Motor neuron (in vitro differentiated cells): ENCODE measurements around the gene SAMD5. TPM values are rescaled to one million over a fixed set of nuclear protein-coding genes. Genes with fewer than 3 reads are reported as not detected.
"Not testable (repeated sequence)": the region's sequence is repeated elsewhere in the genome, so short reads cannot be mapped to it uniquely, and the experiment has no call there.

Source experiments
- ATAC-seq, 8 experiments: fragments of 200-7000 bp; cut with Tn5 transposase; replicated peaks in 6 of 8; 2 replicates each; pipeline ENCODE4 v1.8.0; 2021; ENCODE audit warnings: mild to moderate bottlenecking in 8 of 8, moderate library complexity in 8 of 8
- H3K27ac ChIP-seq, 2 donors: fragments of 250-450 bp; sonication (Bioruptor Pico); 2 replicates each; pipeline ENCODE4 v1.9.0; 2021; ENCODE audit warnings: antibody characterized with exemption in 2 of 2, mild to moderate bottlenecking in 2 of 2, moderate library complexity in 1 of 2
- H3K4me1 ChIP-seq, 2 donors: fragments of 250-450 bp; sonication (Bioruptor Pico); replicated peaks in 1 of 2; 2 replicates each; pipeline ENCODE4 v1.6.1; 2021; ENCODE audit warnings: antibody characterized with exemption in 2 of 2, mild to moderate bottlenecking in 2 of 2, moderate library complexity in 1 of 2
- H3K4me3 ChIP-seq, 5 donors: fragments of 250-450 bp; sonication (Bioruptor Pico); 2 replicates each; pipeline ENCODE4 v1.9.0; 2021; ENCODE audit warnings: antibody characterized with exemption in 5 of 5, mild to moderate bottlenecking in 5 of 5, moderate library complexity in 4 of 5
- WGBS, 10 experiments: fragments of 450-650 bp; shearing (Covaris generic); methylation state at CpG; one replicate each; pipeline ENCODE4 v1.0.0; 2022; 5-methylcytosine and 5-hydroxymethylcytosine counted together
- in situ Hi-C, 9 experiments: fragments of 400-800 bp; cut with MboI; loops; one replicate each; pipeline ENCODE4 v1.15.0; 2021; ENCODE audit warnings: low sequenced_read_pairs in 9 of 9, low pct_unique_long_range_greater_than_20kb in 2 of 9; ENCODE audit not compliant: unreplicated experiment in 9 of 9
- total RNA-seq, 8 experiments: library from RNA; unstranded; fragments of 300-600 nt; gene quantifications; 2 replicates each; pipeline versions ENCODE4 v1.2.3 to v1.2.4, GENCODE V29; 2022

The SAMD5 gene
- total RNA-seq, 8 experiments from 2014 or later, result 3.1 to 62.4 (median 6.4) TPM

DNA sequence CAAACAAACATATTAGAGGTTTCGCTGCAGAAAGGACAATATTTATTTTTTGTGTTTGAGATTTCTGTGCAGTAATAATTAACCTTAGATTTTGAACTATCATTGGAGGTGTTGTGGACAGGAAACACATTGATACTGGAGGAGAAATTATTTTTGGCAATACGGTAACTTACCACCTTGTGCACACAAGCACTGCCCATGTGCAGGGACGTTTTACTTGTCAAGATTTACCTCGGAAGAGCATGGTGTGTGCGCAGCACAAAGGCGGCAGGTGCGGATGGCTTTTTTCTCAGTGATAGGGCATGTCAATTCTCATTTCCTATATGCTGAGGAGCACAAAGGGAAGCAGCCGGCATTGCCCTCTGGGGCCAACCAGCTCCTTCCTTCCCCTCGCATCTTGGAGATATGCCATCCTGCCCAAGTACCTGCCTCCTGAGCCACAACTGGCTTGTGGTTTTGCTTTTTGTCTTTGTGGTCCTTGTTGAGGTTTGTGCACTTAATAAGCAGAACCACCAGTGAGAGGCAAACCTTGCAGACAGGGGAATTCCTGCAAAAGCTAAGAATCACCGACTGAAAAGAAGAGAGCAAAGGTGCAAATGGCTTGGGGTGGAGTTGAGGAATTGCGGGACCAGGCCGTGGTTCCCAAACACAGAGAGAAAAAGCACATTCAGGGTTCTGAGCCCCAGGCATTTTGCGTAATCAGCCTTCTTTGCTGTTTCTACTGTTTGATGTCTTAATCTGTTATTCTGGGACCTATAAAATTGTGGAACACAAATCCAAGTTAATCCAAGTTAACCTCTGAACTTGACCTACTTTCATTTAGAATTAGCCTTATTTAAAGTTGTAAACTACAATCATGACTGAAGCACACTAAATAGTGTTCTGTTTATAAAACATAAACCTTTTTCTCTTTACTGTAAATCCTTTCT is 21.9 kb downstream of the SAMD5 start:
- ATAC-seq, result no peak
- WGBS, 10 experiments, result 21 to 100% (median 75%) methylated on average over 1 to 9 of the region's 13 CpGs
- no peak overlapping the region for H3K27ac ChIP-seq
- H3K4me3 ChIP-seq, result no peak overlapping the region
- in situ Hi-C loops, result no loop called here
- peaks cover 0 to 16% of the 10 kb centered on the region in 2 donors for H3K4me1 ChIP-seq

DNA sequence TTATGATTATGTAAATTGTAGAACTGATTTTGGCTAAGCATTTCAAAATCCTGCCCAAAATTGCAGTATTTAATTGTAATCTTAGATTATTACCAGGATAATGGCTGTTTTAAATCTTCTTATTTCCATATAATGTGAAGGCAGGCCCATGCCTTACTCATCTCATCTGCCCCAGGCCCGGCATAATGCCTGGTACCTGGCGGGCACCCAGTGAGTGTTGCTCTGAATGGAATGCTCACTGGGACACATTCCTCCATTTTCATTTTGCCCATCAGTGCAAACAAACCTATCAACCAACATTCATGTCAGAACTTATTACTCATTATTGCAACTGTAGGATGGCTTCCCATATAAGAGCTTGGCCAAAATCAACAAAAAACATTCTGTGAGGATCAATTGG is 22.8 kb downstream of the SAMD5 start:
- no peak overlapping the region for H3K4me3 ChIP-seq
- no peak overlapping the region for H3K27ac ChIP-seq
- ATAC-seq, result no peak
- WGBS, 10 experiments, result 20 to 100% (median 100%) methylated on average over 1 to 2 of the region's 2 CpGs; no CpG with 5 or more reads in 3 of the 10 experiments
- peaks cover 0 to 16% of the 10 kb centered on the region in 2 donors for H3K4me1 ChIP-seq
- in situ Hi-C loops, result no loop called here

DNA sequence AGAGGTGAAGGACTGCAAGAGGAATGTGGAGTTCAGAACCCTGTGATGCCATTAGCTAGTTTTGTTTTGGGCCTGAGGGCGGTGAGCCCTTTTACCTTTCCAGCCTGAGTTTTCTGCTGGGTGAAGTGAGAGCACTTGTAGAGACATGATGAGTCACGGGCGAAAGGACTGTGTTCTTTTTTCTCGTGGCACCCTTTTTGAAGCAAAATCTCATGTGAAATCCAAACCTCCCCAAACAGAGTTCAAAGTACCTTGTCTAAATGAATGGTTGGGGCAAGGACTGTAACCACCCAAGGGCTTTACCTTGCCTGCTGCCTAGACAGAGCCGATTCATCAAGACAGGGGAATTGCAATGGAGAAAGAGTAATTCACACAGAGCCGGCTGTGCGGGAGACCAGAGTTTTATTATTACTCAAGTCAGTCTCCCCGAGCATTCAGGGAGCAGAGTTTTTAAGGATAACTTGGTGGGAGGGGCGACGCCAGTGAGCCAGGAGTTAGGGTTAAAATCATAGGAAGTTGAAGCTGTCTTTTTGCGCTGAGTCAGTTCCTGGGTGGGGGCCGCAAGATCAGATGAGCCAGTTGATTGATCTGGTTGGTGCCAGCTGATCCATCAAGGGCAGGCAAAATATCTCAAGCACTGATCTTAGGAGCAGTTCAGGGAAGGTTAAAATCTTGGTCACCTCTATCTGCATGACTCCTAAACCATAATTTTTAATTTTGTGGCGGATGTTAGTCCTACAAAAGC is 25.8 kb downstream of the SAMD5 start:
- no peak overlapping the region for H3K4me3 ChIP-seq
- WGBS, 10 experiments, result 47 to 100% (median 93%) methylated on average over 1 to 8 of the region's 13 CpGs; no CpG with 5 or more reads in 2 of the 10 experiments
- ATAC-seq, result no peak
- no peak overlapping the region for H3K27ac ChIP-seq
- peaks cover 0 to 10% of the 10 kb centered on the region in 2 donors for H3K4me1 ChIP-seq
- in situ Hi-C loops, result no loop called here

DNA sequence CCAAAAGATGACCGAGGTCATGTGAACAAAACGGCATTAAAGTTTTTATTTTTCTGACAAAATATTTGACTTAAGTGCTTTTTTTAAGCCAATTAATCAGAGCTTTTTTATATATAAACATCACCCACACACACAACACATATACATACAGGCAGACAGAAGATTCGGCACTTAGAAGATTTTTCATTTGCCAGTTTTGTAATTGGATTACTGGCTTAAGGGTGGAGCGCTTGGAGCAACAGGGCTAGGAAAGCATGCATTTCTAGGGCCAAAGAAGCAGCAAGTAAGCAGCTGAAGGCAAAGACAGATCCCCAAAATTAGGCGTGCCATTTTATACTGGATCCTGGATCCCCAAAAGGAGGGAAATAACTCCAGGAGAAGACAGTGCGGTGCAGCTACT is 30.3 kb downstream of the SAMD5 start:
- in situ Hi-C loops, result no loop called here
- peak in 1 of 8 experiments; percentile 36 for ATAC-seq
- no peak overlapping the region for H3K27ac ChIP-seq
- 19 to 100% (median 84%) methylated on average over 1 to 6 of the region's 6 CpGs for WGBS, 10 experiments
- H3K4me1 ChIP-seq, result no peaks in the 10 kb centered on the region
- H3K4me3 ChIP-seq, result no peak overlapping the region

DNA sequence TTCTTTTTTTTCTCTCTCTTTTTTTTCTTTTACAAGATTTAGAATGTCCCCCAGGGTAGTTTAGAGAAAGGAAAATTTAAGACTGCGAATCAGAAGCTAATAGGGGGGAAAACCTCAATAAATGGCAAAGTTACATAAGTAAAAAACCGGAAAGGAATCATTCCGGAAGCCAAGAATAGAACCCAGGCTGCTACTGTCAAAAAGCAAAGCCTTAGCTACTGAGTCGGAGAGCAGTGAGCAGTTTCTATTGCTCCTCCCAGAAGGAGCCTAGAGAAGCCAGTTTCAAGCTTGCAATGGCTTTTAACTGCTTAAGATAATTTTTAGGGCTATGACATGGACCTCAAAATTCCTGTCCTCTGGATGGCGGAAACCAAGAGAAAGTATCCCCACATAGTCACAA is 31.6 kb downstream of the SAMD5 start:
- in situ Hi-C loops, result no loop called here
- ATAC-seq, result no peak
- no peak overlapping the region for H3K27ac ChIP-seq
- 21 to 94% (median 87%) methylated on average over 3 to 5 of the region's 5 CpGs for WGBS, 10 experiments
- no peak overlapping the region for H3K4me3 ChIP-seq
- H3K4me1 ChIP-seq, result no peaks in the 10 kb centered on the region

DNA sequence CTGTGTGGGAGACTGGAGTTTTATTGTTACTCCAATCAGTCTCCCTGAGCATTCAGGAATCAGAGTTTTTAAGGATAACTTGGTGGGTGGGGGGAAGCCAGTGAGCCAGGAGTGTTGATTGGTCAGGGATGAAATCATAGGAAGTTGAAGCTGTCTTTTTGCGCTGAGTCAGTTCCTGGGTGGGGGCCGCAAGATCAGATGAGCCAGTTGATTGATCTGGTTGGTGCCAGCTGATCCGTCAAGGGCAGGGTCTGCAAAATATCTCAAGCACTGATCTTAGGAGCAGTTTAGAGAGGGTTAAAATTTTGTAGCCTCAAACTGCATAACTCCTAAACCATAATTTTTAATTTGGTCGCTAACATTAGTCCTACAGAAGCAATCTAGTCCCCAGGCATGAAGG is 33.9 kb downstream of the SAMD5 start:
- 0 to 100% (median 59%) methylated on average over 1 to 4 of the region's 4 CpGs; no CpG with 5 or more reads in 2 of the 10 experiments for WGBS, 10 experiments
- H3K4me1 ChIP-seq, H3K27ac ChIP-seq, H3K4me3 ChIP-seq, in situ Hi-C loops: not testable (repeated sequence)
- peak in 1 of 8 experiments; percentile 22 for ATAC-seq

DNA sequence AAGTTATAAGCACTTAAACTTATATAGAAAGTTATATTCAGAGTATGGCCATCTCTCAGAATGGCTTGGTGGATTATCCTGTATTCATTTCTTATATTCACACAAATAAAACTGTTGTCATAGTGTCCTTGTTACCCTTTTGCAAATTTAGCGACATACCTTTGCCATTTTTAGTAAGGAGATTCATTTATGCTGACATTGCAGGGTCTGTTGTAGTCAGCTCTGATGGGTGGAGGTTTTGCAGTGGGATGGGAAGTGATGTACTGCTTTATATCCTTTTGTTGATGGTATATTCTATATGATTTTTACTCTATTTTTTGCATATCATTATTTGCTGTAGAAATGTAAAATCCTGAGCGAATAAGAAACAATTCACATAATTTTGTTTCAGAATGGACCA is 35.9 kb downstream of the SAMD5 start:
- Histone ChIP-seq H3K4me1 (no peaks in the 10 kb centered on the region), H3K4me3 (no peak overlapping the region), H3K27ac (no peak overlapping the region)
- 30 to 100% (median 84%) methylated on average over 1 to 2 of the region's 2 CpGs for WGBS, 10 experiments
- no peak for ATAC-seq
- in situ Hi-C loops, result no loop called here

DNA sequence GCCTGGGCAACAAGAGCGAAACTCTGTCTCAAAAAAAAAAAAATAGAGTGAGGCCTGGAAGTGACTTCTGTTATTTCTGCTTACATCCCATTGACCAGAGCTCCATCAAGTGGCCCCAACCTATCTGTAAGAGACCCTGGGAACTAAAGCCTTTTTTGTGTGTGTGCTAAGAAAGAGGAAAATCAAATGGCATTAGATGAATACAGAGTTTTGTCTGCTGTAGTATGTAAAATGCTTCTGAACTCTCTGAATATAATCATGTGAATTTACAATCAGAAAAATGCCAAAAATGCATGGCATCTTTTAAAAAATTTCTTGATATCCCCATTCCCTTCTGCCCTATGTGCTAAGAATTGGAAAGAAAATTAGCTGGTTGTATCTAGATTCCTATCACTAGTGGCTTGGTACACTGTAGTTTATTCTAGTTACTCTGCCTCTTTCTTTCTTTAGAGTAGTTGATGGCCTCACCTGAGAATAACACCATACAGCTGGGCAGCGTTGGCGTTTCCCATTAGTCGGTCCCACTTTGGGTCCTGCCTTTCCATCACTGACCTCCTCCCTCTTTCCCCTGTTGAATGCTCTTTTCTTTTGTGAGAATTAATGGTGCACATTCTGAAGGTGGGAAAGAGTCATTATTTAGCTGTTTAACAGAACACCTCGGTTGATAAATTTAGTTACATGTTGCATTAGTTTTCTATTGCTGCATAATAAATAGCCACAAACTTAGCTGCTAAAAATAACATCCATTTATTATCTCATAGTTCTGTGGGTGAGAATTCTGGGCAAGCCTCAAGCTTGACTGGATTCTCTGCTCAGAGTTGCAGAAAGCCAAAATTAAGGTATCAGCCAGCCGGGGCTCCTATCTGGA is 38.2 kb downstream of the SAMD5 start:
- Histone ChIP-seq H3K27ac (no peak overlapping the region), H3K4me1 (no peaks in the 10 kb centered on the region), H3K4me3 (no peak overlapping the region)
- ATAC-seq, result peak in 1 of 8 experiments; percentile 14
- 23 to 100% (median 91%) methylated on average over 2 to 5 of the region's 6 CpGs; no CpG with 5 or more reads in 2 of the 10 experiments for WGBS, 10 experiments
- in situ Hi-C loops, result no loop called here

DNA sequence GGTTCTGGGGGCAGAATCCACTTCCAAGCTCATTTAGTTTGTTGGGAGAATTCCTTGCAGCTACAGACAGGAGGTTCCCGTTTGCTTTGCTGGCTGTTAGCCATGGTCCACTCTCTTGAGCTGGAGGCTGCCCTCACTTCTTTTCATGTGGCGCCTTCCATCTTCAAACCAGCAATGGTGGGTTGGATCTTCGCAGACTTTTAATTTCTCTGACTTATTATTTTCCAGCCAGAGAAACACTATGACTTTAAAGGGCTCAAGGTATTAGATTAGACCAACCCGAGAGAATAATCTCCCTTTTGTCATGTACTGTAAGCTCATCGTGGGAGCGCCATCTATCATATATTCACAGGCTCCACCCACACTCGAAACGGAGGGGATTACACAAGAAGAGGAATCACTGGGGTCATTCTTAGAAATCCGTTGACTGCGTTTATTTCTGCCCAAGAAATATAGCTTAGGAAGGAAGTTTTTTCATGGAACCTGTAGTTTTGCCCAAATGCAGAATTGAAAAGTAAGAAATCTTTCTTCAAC is 38.9 kb downstream of the SAMD5 start:
- 0 to 90% (median 74%) methylated on average over 1 to 10 of the region's 10 CpGs; no CpG with 5 or more reads in 1 of the 10 experiments for WGBS, 10 experiments
- Histone ChIP-seq H3K27ac (no peak overlapping the region), H3K4me1 (no peaks in the 10 kb centered on the region), H3K4me3 (no peak overlapping the region)
- ATAC-seq, result peak in 1 of 8 experiments; percentile 26
- in situ Hi-C loops, result no loop called here

DNA sequence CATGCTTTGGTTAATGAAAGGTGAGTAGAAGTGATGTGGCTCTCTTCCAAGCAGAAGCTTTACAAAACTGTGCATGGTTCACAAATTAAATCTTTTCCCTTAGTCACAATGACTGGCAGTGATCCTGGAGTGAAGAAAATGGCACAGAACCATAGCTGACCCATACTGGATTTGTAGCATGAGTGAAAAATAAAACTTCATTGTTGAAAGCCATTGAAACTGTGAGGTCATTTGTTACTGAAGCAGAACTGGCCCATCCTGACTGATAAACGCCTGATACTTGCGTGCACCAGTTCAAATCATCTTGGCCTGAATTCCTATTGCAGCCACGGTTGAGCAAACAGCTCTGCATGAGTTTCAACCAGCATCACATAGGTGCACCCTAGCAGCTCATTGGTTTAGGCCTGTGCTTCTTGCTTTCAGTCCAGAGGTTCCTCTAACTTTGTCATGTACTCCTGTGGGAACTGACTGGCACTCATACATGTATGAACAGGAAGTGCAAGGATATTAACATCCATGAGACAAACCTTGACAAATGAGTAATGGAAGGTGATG is 40.5 kb downstream of the SAMD5 start:
- Histone ChIP-seq H3K27ac (no peak overlapping the region), H3K4me3 (no peak overlapping the region), H3K4me1 (no peaks in the 10 kb centered on the region)
- ATAC-seq, result no peak
- in situ Hi-C loops, result no loop called here
- whole genome bisulfite sequencing, 10 experiments, result 60 to 96% (median 88%) methylated on average over 2 to 3 of the region's 3 CpGs; no CpG with 5 or more reads in 2 of the 10 experiments

DNA sequence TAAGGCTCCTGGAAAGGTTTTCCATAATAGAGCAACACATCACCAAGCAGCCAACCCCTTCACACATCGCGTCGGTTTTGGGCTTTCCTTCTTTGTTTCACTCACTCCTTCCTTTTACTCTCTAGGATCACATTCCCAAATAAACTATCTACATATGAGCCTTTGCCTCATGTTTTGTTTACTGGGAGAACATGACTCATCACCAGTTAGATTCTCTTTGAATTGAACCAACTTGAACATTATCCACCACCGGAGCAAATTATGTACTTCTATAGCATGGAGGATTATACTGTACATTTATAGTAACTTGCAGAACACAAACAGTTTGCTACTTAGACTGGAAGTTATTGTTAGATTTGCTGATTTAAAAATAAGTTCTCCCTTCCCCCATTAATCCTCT is 41.0 kb downstream of the SAMD5 start:
- no peaks in the 10 kb centered on the region for H3K4me1 ChIP-seq
- in situ Hi-C loops, result no loop called here
- ATAC-seq, result no peak
- 57 to 100% (median 92%) methylated on average over 1 to 4 of the region's 4 CpGs; no CpG with 5 or more reads in 2 of the 10 experiments for WGBS, 10 experiments
- H3K4me3 ChIP-seq, result no peak overlapping the region
- no peak overlapping the region for H3K27ac ChIP-seq

DNA sequence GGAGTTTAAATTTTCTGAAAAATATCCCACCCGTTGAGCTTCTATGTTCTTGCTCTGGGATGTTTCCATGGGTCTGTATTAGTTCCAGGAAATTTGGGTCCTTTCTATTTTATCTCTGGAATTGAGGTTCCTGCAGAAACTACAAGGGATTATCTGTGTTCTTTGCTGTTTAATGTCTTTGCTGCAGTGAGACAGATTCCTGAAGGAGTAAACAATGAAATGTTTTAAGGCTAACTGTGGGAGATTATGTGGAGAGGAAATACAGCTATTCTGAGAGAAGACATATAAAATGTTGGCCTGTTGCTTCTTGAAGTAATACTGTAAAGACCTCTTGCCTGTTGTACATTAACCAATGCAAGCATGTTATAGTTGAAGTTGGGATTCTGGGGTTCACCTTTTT is 43.5 kb downstream of the SAMD5 start:
- in situ Hi-C loops, result no loop called here
- 40 to 100% (median 45%) methylated on average over 1 of the region's 1 CpG; no CpG with 5 or more reads in 3 of the 10 experiments for WGBS, 10 experiments
- Histone ChIP-seq H3K4me1 (no peaks in the 10 kb centered on the region), H3K4me3 (no peak overlapping the region), H3K27ac (no peak overlapping the region)
- no peak for ATAC-seq
